Sigmoid colon (tissue), 7 donors: ENCODE results near the gene GLIS1. TPM values are rescaled to one million over a fixed set of nuclear protein-coding genes. Genes with fewer than 3 reads are reported as not detected.

Experiments used
- DNase-seq: peaks from one replicate; pipeline ENCODE4 v3.0.0-alpha.2; 2019
- H3K27ac ChIP-seq, 4 donors: fragments of 200-600 bp; sonication (generic); one replicate each; pipeline ENCODE4 v1.5.1; 2016 to 2019; ENCODE audit warnings: mild to moderate bottlenecking in 1 of 4
- H3K27me3 ChIP-seq, 3 donors: fragments of 200-600 bp; sonication (generic); one replicate each; pipeline ENCODE4 v1.5.1; 2019; ENCODE audit warnings: mild to moderate bottlenecking in 1 of 3
- H3K36me3 ChIP-seq, 4 donors: fragments of 200-600 bp; sonication (generic); one replicate each; pipeline ENCODE4 v1.5.1; 2016 to 2019
- H3K4me1 ChIP-seq, 4 donors: fragments of 200-600 bp; sonication (generic); one replicate each; pipeline ENCODE4 v1.5.1; 2017 to 2019
- H3K4me3 ChIP-seq, 4 donors: fragments of 200-600 bp; sonication (generic); one replicate each; pipeline ENCODE4 v1.5.1; 2017 to 2019; ENCODE audit warnings: mild to moderate bottlenecking in 2 of 4, moderate library complexity in 1 of 4
- H3K9me3 ChIP-seq, 4 donors: fragments of 200-600 bp in 3 of 4; sonication (generic) in 3 of 4; one replicate each; pipeline versions ENCODE4 v1.5.1 to v1.6.1; 2013 to 2019
- EP300 ChIP-seq, 4 donors: sonication (generic); formaldehyde crosslinking; IDR thresholded peaks; one replicate each; pipeline ENCODE4 v1.6.1; 2017; ENCODE audit warnings: antibody characterized with exemption in 4 of 4
- POLR2A ChIP-seq, 2 donors: fragments of 450-650 bp; IDR thresholded peaks; one replicate each; pipeline ENCODE4 v1.6.1; 2016; ENCODE audit warnings: antibody characterized with exemption in 2 of 2, mild to moderate bottlenecking in 2 of 2, moderate library complexity in 2 of 2
- POLR2AphosphoS5 ChIP-seq, 4 donors: sonication (generic); formaldehyde crosslinking; IDR thresholded peaks; one replicate each; pipeline ENCODE4 v1.6.1; 2017; ENCODE audit warnings: antibody characterized with exemption in 4 of 4
- WGBS, 2 donors: extraction: QIAGEN DNeasy Blood & Tissue Kit; methylation state at CpG; one replicate each; pipeline ENCODE4 v1.1.7; 2013; 5-methylcytosine and 5-hydroxymethylcytosine counted together
- intact Hi-C: fragments of 100-400 bp; cut with DNase I; formaldehyde crosslinking; loops from one replicate; pipeline ENCODE4 v1.15.1; 2023
- polyA plus RNA-seq, 3 donors: library from polyadenylated mRNA; stranded (reverse); fragments of 200-250 nt; gene quantifications; one replicate each; pipeline ENCODE4 v1.2.3, GENCODE V29; 2013
- total RNA-seq, 4 donors: library from RNA; depleted of rRNA; stranded (reverse); fragments of >200 nt; gene quantifications; one replicate each; pipeline ENCODE4 v1.1.0, GENCODE V29; 2016
- TF ChIP-seq, protein P1 (sequence below), 4 experiments: fragments of 450-650 bp in 3 of 4; fragments of 200-600 bp in 1 of 4; IDR thresholded peaks; one replicate each; pipeline ENCODE4 v1.5.1; 2016 to 2019; ENCODE audit warnings: antibody characterized with exemption in 4 of 4, mild to moderate bottlenecking in 3 of 4, moderate library complexity in 2 of 4
- donor health status: healthy with polysubstance abuse.
- donor health status: Bipolar disorder and iron deficiency.
- donor health status: healthy.

GLIS1 gene
- total and polyA plus RNA-seq, 7 donors, result 0.16 to 0.83 (median 0.32) TPM; not detected in 4

DNA sequence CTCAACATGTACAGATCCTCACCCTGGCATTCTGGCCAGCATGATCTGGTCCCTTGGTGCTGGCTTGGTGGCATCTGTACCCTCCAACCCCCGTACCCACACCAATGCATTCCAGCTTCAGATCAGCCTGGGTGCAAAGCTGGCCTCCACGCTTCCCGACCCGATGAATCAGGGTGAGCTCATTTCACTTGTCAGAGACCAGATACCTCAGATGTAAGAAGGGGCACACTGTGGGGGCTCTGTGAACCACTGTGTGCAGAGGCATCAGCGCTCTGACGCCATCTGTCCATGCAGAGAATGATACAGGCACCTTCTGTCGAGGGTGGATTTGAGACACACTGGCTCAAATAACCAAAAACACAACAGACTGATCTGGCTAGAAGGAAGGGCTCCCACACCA is 203.1 kb downstream of the GLIS1 start:
- TF ChIP-seq, protein P1, sequence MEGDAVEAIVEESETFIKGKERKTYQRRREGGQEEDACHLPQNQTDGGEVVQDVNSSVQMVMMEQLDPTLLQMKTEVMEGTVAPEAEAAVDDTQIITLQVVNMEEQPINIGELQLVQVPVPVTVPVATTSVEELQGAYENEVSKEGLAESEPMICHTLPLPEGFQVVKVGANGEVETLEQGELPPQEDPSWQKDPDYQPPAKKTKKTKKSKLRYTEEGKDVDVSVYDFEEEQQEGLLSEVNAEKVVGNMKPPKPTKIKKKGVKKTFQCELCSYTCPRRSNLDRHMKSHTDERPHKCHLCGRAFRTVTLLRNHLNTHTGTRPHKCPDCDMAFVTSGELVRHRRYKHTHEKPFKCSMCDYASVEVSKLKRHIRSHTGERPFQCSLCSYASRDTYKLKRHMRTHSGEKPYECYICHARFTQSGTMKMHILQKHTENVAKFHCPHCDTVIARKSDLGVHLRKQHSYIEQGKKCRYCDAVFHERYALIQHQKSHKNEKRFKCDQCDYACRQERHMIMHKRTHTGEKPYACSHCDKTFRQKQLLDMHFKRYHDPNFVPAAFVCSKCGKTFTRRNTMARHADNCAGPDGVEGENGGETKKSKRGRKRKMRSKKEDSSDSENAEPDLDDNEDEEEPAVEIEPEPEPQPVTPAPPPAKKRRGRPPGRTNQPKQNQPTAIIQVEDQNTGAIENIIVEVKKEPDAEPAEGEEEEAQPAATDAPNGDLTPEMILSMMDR (IDR thresholded peaks at IDR 0.05), result no peak
- TF ChIP-seq POLR2AphosphoS5 (IDR thresholded peaks at IDR 0.05) (no peak), EP300 (IDR thresholded peaks at IDR 0.05) (no peak), POLR2A (IDR thresholded peaks at IDR 0.05) (no peak)
- WGBS, 2 donors, result 89% methylated on average over 7 of the region's 7 CpGs
- Histone ChIP-seq H3K36me3 (no peaks in the 10 kb centered on the region), H3K27me3 (no peaks in the 10 kb centered on the region), H3K4me3 (no peak overlapping the region), H3K9me3 (no peaks in the 10 kb centered on the region), H3K27ac (no peak overlapping the region), H3K4me1 (no peaks in the 10 kb centered on the region)
- intact Hi-C loops, result no loop called here
- DNase-seq, result no peak

DNA sequence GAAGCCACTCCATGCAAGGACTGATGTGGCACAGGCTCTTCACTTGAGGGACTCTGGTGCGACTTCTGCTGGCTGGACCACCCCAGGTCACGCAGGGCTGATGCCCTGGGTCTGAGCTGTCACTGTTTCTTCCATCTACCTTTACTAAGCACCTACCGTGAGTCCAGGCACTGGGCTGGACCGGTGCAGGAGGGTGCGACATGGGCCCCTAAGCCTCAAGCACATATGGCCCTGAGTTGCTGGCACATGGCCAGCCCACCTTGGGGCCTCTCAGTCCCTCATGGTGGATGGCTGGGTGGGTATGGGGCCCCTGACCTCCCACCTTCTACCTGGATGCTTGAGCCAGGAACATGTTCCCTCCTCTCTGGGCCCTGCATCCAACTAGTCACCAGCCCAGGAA is 203.7 kb downstream of the GLIS1 start:
- no peaks in the 10 kb centered on the region for H3K9me3 ChIP-seq
- intact Hi-C loops, result no loop called here
- 88 to 95% methylated on average over 5 of the region's 5 CpGs for WGBS, 2 donors

DNA sequence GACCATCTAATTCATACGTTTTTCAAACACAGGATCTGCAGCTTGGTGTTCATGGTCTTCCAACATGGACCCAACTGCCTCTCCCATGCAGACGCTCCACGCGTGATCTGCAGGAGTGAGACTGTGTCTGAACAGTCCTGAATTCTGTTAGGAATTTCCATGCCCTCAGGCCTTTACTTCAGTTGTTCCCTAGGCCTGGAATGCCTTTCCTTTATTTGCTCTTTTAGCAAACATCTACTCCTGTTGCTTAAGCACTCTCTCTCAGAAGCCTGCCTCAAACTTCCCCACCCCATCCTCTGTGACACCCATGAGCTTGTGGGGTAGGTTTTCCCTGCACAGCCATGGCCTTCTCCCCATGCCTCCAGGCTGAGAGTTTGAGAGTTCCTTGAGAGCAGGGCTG is 206.1 kb downstream of the GLIS1 start:
- intact Hi-C loops, result no loop called here
- 88 to 91% methylated on average over 4 of the region's 4 CpGs for WGBS, 2 donors
- no peak for DNase-seq
- no peak overlapping the region for H3K27ac ChIP-seq
- H3K36me3 ChIP-seq, result no peaks in the 10 kb centered on the region
- no peaks in the 10 kb centered on the region for H3K4me1 ChIP-seq
- TF ChIP-seq EP300 (IDR thresholded peaks at IDR 0.05) (no peak), POLR2A (IDR thresholded peaks at IDR 0.05) (no peak), POLR2AphosphoS5 (IDR thresholded peaks at IDR 0.05) (no peak)
- TF ChIP-seq, protein P1 (IDR thresholded peaks at IDR 0.05), result no peak
- no peaks in the 10 kb centered on the region for H3K9me3 ChIP-seq
- H3K4me3 ChIP-seq, result no peak overlapping the region
- no peaks in the 10 kb centered on the region for H3K27me3 ChIP-seq

More for the DNA sequence above, 203.7 kb downstream of the GLIS1 start:
- no peaks in the 10 kb centered on the region for H3K36me3 ChIP-seq
- H3K27me3 ChIP-seq, result no peaks in the 10 kb centered on the region
- no peak overlapping the region for H3K4me3 ChIP-seq
- H3K27ac ChIP-seq, result no peak overlapping the region
- DNase-seq, result no peak
- TF ChIP-seq, protein P1 (IDR thresholded peaks at IDR 0.05), result no peak
- TF ChIP-seq POLR2A (IDR thresholded peaks at IDR 0.05), result no peak
- no peak for TF ChIP-seq EP300 (IDR thresholded peaks at IDR 0.05)
- no peak for TF ChIP-seq POLR2AphosphoS5 (IDR thresholded peaks at IDR 0.05)
- no peaks in the 10 kb centered on the region for H3K4me1 ChIP-seq

DNA sequence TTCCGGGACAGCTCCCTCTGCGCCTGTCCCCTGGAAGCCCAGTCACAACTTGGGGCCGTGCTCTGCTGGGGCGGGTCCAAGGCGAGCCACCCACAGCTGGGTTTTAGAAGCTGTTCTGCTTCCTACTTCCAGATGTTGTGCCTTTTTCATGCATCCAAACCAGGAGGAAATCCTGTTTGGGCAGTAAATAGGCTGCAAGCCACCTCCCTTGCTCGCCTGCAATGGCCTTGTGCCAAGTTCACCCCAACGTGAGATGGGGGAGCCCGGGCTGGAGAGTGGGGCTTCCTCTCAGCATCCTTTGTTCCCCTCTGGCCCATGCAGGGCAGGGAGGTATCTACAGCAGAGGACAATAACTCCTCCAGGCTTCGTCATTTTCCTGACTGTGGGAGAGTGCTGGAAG is 206.6 kb downstream of the GLIS1 start:
- H3K27me3 ChIP-seq, result no peaks in the 10 kb centered on the region
- no peak overlapping the region for H3K4me3 ChIP-seq
- WGBS, 2 donors, result 55 to 65% methylated on average over 9 of the region's 9 CpGs
- intact Hi-C loops, result no loop called here
- H3K27ac ChIP-seq, result no peak overlapping the region
- no peak for DNase-seq
- no peaks in the 10 kb centered on the region for H3K9me3 ChIP-seq
- peaks cover 0 to 2% (median 0%) of the 10 kb centered on the region in 4 donors for H3K4me1 ChIP-seq
- no peaks in the 10 kb centered on the region for H3K36me3 ChIP-seq
- TF ChIP-seq EP300 (IDR thresholded peaks at IDR 0.05) (no peak), POLR2AphosphoS5 (IDR thresholded peaks at IDR 0.05) (no peak), POLR2A (IDR thresholded peaks at IDR 0.05) (no peak)
- TF ChIP-seq, protein P1 (IDR thresholded peaks at IDR 0.05), result no peak

DNA sequence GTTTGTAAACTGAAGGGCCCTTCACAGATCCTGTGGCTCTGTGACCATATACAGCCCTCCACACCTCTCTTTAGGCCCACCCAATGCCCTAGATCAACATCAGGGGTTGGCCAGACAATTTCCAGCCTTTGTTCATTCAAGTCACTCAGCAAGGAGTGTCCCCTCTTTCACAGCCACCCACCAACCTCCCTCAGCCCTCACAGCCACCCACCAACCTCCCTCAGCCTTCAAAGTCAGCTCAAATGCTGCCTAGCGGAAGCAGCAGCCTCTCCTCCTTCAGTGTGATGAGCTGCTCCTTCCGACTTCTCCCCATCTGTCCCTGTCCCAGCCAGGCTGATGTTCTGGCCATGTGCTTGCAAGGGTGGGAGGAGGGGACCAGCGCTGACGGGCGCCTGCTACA is 208.4 kb downstream of the GLIS1 start:
- WGBS, 2 donors, result 92% methylated on average over 5 of the region's 5 CpGs
- H3K4me3 ChIP-seq, result no peak overlapping the region
- H3K4me1 ChIP-seq, result peaks cover 0 to 18% (median 16%) of the 10 kb centered on the region in 4 donors
- H3K27me3 ChIP-seq, result no peaks in the 10 kb centered on the region
- no peak for TF ChIP-seq EP300 (IDR thresholded peaks at IDR 0.05)
- TF ChIP-seq, protein P1 (IDR thresholded peaks at IDR 0.05), result no peak
- no peak for TF ChIP-seq POLR2AphosphoS5 (IDR thresholded peaks at IDR 0.05)
- no peak for TF ChIP-seq POLR2A (IDR thresholded peaks at IDR 0.05)
- no peaks in the 10 kb centered on the region for H3K9me3 ChIP-seq
- DNase-seq, result no peak
- H3K27ac ChIP-seq, result no peak overlapping the region
- no peaks in the 10 kb centered on the region for H3K36me3 ChIP-seq
- intact Hi-C loops, result no loop called here
